Measurements from ENCODE around the gene NUDT14.

Gene NUDT14

GRCh38 chr14:105131241-105131640, 49.9 kb downstream of the NUDT14 start:
- DNase-seq (ENCODE audit: low spot score) = no peak
- no peaks in the 10 kb centered on the region; the same call in 1 of the 2 replicates for H3K36me3 ChIP-seq (ENCODE audit: low read depth)
- no peak overlapping the region for H3K4me3 ChIP-seq (ENCODE audit: severe bottlenecking)
- H3K27ac ChIP-seq (ENCODE audit: poor library complexity, severe bottlenecking) = no peak overlapping the region
- peaks cover 16% of the 10 kb centered on the region for H3K27me3 ChIP-seq (ENCODE audit: insufficient read depth, poor library complexity, severe bottlenecking)
- peaks cover 6% of the 10 kb centered on the region for H3K9me3 ChIP-seq (ENCODE audit: severe bottlenecking)
- ATAC-seq (ENCODE audit: low read depth) = no peak
- TF ChIP-seq CTCF (IDR thresholded peaks at IDR 0.05; ENCODE audit: poor library complexity, severe bottlenecking) = no peak
- no peaks in the 10 kb centered on the region for H3K4me1 ChIP-seq (ENCODE audit: insufficient read depth, poor library complexity, severe bottlenecking)

- H3K36me3 ChIP-seq (ENCODE audit: low read depth) = no peaks in the 10 kb centered on the region; the same call in 1 of the 2 replicates
- no peak overlapping the region for H3K27ac ChIP-seq (ENCODE audit: poor library complexity, severe bottlenecking)
- peaks cover 20% of the 10 kb centered on the region for H3K27me3 ChIP-seq (ENCODE audit: insufficient read depth, poor library complexity, severe bottlenecking)
- no peaks in the 10 kb centered on the region for H3K4me1 ChIP-seq (ENCODE audit: insufficient read depth, poor library complexity, severe bottlenecking)
- H3K4me3 ChIP-seq (ENCODE audit: severe bottlenecking) = no peak overlapping the region
- H3K9me3 ChIP-seq (ENCODE audit: severe bottlenecking) = peaks cover 6% of the 10 kb centered on the region
- ATAC-seq (ENCODE audit: low read depth) (peak; percentile 58), DNase-seq (ENCODE audit: low spot score) (no peak)
- no peak for TF ChIP-seq CTCF (IDR thresholded peaks at IDR 0.05; ENCODE audit: poor library complexity, severe bottlenecking)
Measured at GRCh38 chr14:105128059-105128458, 53.1 kb downstream of the NUDT14 start.

GRCh38 chr14:105126981-105127329, 54.2 kb downstream of the NUDT14 start:
- no peak; the same call in 2 of the 3 replicates for ATAC-seq (ENCODE audit: low read depth)
- no peak for DNase-seq (ENCODE audit: low spot score)
- no peak for TF ChIP-seq CTCF (IDR thresholded peaks at IDR 0.05; ENCODE audit: poor library complexity, severe bottlenecking)
- H3K27ac ChIP-seq (ENCODE audit: poor library complexity, severe bottlenecking) = no peak overlapping the region
- no peaks in the 10 kb centered on the region for H3K4me1 ChIP-seq (ENCODE audit: insufficient read depth, poor library complexity, severe bottlenecking)
- H3K27me3 ChIP-seq (ENCODE audit: insufficient read depth, poor library complexity, severe bottlenecking) = peaks cover 20% of the 10 kb centered on the region
- no peaks in the 10 kb centered on the region; the same call in 1 of the 2 replicates for H3K36me3 ChIP-seq (ENCODE audit: low read depth)
- H3K4me3 ChIP-seq (ENCODE audit: severe bottlenecking) = no peak overlapping the region
- H3K9me3 ChIP-seq (ENCODE audit: severe bottlenecking) = peaks cover 6% of the 10 kb centered on the region

- no peak for TF ChIP-seq CTCF (IDR thresholded peaks at IDR 0.05; ENCODE audit: poor library complexity, severe bottlenecking)
- no peak overlapping the region for H3K4me3 ChIP-seq (ENCODE audit: severe bottlenecking)
- H3K27me3 ChIP-seq (ENCODE audit: insufficient read depth, poor library complexity, severe bottlenecking) = peaks cover 20% of the 10 kb centered on the region
- no peak; the same call in 2 of the 3 replicates for ATAC-seq (ENCODE audit: low read depth)
- H3K9me3 ChIP-seq (ENCODE audit: severe bottlenecking) = peaks cover 7% of the 10 kb centered on the region
- H3K4me1 ChIP-seq (ENCODE audit: insufficient read depth, poor library complexity, severe bottlenecking) = no peaks in the 10 kb centered on the region
- no peak for DNase-seq (ENCODE audit: low spot score)
- no peak overlapping the region for H3K27ac ChIP-seq (ENCODE audit: poor library complexity, severe bottlenecking)
- no peaks in the 10 kb centered on the region for H3K36me3 ChIP-seq (ENCODE audit: low read depth)
Measured at GRCh38 chr14:105126126-105126980, 54.8 kb downstream of the NUDT14 start.

- DNase-seq (ENCODE audit: low spot score) (no peak), ATAC-seq (ENCODE audit: low read depth) (no peak)
- no peak overlapping the region for H3K27ac ChIP-seq (ENCODE audit: poor library complexity, severe bottlenecking)
- peaks cover 20% of the 10 kb centered on the region for H3K27me3 ChIP-seq (ENCODE audit: insufficient read depth, poor library complexity, severe bottlenecking)
- H3K9me3 ChIP-seq (ENCODE audit: severe bottlenecking) = peaks cover 9% of the 10 kb centered on the region
- no peaks in the 10 kb centered on the region for H3K36me3 ChIP-seq (ENCODE audit: low read depth)
- H3K4me1 ChIP-seq (ENCODE audit: insufficient read depth, poor library complexity, severe bottlenecking) = no peaks in the 10 kb centered on the region
- no peak overlapping the region for H3K4me3 ChIP-seq (ENCODE audit: severe bottlenecking)
- TF ChIP-seq CTCF (IDR thresholded peaks at IDR 0.05; ENCODE audit: poor library complexity, severe bottlenecking) = no peak
Measured at GRCh38 chr14:105124823-105125222, 56.3 kb downstream of the NUDT14 start.

All from RWPE2 (cell line).